GM19035 (cell line): ENCODE data around the gene RORB.

Experiments used
- ATAC-seq: cut with Tn5 transposase; IDR thresholded peaks from one replicate; pipeline ENCODE4 v1.9.1; 2021; ENCODE audit not compliant: unreplicated experiment

RORB gene

GRCh38 chr9:74589576-74589975 is 92.4 kb downstream of the RORB start:
- ATAC-seq = peak; percentile 56

DNA sequence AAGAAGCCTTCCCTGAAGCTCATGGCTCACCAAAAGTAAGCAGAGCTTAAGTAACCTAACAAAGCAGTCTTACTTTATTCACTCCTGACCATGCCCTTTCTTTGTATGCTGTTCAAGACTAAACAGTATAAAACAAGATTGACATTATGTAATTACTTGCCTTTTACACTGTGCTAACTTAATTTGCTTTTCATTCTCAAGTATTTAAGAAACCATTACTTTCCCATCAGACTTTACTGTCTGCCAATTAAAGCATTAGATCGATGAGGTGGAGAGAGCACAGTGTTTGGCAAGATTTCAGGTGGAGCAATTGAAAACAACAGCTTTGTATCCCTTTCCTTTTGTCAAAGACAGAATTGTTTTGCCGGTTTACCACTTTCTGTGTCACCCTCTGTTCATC is 98.2 kb downstream of the RORB start:
- no peak for ATAC-seq

DNA sequence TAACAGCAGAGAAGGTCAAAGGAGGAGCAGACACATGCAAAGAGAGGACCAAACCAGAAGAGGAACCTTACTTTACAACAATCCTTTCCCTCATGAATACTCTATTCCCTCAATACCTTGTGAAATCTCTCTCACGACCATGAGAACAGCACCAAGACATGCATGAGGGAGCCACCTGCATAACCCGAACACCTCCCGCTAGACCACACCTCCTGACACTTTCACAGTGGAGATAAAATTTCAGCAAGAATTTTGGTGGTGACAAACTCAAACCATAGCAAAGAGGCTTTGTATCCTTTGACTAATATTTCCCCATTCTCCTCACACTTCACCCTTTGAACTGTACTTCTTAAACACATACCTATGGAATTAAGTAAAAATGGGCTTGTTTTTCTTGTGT is 101.7 kb downstream of the RORB start:
- ATAC-seq = no peak

DNA sequence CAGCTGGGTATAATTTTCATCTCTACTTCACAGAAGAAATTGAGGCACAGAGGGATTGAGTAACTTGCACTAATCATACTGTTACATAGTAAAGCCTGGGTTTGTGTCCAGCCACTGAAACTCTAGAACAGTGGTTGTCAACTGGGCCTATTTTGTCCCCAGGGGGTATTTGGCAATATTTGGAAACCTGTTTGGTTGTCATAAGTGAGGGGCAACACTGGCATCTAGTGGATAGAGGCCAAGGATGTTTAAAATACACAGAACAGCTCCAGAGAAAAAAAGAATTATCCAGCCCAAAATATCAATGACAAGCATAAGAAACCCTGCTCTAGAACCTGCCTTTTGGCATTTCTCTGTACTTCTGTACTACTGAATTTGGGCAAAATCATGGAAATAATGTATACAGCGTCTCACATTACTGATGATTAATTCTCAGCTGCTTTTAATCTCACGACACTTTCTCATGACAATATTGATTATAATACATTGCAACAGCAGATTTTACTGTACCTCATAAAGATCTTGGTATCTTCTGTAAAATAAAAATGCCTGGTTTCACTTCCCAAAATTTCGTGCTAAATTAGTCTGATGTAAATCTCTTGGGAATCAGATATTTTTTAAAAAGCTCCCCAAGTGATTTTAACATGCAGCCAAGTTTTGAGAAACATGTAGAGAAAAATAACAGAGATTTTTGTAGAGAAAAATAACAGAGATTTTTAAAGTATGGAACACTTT is 112.7 kb downstream of the RORB start:
- no peak for ATAC-seq

DNA sequence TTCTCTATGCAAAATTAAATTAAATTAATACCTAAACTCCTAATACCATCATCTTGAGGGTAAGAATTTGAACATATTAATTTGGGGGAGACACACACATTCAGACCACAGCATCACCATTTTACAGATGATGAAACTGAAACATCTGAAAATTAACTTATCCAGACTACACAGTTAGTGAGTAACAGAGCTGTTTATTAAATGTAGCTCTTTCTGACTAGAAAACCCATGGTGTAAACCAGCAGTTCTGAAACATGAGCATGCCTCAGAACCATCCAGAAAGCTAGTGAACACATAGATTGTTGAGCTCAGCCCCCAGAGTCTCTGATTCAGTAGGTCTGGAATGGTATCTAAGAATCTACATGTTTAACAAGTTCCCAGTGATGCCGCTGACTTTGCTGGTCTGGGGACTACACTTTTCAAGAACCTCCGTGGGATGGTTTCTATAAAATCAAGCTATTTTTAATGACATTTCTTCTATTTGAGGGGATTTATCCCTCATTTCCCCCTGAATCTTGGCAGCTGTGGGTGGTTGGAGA is 113.5 kb downstream of the RORB start:
- ATAC-seq = no peak

GRCh38 chr9:74630228-74630627 is 133.1 kb downstream of the RORB start:
- ATAC-seq = no peak

- ATAC-seq = no peak
Observed at GRCh38 chr9:74639112-74639511, 142.0 kb downstream of the RORB start.

GRCh38 chr9:74642376-74642775 is 145.2 kb downstream of the RORB start:
- ATAC-seq = no peak

DNA sequence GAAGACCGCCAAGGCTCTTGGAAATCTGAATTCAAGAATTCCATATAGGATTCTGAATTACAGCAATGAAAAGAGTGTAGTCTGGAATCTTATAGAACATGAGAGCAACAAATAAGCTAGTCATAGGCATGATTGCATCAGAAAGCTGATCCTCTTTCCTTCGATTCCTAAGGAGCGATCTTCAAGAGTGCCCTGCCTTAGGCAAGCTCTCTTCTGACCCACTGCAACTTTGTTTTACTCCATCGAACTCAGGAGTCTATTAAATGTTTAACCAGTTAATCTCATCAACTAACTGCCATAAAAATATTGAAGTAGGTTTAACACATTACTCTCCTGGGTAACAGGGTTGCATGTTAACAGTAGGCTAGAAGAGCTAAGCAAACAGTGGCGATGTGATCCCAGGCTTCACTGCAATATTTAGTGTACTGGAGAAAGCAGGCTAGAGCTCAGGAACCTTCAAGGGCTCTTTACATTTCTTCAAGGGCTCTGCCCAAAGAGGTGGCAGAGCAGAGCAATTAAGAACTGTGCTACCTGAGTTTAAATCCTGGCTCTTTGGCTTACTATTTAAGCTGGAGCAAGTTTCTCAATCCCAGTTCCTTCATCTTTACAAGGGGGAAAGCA is 146.3 kb downstream of the RORB start:
- no peak for ATAC-seq

- no peak for ATAC-seq
Observed at GRCh38 chr9:74644023-74644422, 146.9 kb downstream of the RORB start.

DNA sequence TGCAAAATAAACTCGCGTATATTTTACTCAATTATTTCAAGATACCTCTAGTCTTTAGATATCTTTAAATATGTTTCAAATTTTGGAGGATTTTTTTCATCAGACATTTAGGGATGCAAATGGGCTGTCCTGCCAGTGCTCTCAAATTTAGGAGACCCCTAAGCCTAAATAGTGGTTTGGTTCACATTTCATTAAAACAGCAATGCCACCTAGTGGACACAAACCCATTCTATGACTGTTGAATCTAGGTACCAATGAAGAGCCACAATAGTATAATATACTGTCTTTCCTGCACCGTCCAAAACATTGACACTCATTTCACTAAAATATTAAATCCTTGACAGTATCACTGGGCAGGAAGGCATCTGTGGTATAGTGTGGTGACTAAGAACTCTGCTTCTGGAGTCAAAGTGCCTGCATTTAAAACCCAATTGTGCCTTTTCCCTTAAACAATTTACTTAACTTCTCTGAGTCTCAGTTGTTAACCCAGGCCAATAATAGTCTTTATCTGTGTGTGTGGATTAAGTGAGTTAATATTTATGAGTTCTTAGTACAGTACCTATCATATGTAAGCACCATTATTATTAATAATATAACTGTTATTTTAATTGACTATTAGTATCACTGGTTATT is 148.0 kb downstream of the RORB start:
- ATAC-seq = no peak

DNA sequence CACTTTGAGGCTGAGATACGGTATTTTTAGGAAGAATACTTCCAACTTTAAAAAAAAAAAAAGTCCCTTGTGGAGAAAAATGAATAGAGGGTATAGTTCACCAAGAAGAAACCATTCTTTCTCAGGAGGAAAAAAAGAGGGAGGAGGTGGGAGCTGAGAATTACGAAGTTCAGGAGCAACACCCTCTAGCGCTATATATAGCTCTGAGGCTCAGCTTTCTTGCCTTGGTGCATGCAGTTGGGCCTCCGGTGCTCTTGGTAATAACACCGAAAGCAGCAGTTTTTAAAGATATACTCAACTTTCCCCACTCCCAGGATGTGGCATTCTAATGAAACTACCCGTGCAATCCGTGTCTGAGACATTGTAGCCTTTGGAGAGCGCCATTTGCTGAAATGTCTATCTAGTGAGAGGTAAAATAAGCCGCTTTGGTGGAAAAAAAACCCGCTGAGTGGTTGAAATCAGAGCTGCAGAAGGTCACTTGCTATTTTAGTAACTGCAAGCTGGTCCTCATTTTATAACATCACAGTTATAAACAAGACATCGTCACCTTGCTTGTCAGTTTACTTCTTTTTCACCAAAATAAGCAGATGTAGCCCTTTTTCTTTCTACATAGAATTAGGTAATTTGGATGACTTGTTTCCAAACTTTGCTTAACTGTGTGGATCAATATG is 156.4 kb downstream of the RORB start:
- no peak for ATAC-seq

DNA sequence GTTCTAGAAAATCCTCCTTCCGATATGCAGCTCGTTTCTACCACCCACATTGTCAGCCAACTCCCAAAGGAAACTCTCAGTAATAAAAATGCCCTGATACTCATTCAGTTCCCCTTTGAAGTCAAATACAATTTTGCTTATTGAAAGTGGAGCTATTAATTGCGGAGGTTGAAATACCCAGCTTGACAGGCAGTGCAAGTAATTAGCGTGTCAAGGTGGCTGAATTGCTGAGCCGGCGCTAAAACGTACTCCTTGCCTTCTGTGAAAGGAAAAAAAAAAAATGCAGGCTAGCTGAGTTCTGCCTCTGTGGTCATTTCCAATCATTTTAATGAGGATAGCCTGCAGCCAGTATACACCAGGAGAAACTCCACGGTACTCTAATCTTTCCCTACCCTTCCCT is 165.5 kb downstream of the RORB start:
- ATAC-seq = no peak

- ATAC-seq = no peak
Observed at GRCh38 chr9:74663439-74663838, 166.3 kb downstream of the RORB start.

DNA sequence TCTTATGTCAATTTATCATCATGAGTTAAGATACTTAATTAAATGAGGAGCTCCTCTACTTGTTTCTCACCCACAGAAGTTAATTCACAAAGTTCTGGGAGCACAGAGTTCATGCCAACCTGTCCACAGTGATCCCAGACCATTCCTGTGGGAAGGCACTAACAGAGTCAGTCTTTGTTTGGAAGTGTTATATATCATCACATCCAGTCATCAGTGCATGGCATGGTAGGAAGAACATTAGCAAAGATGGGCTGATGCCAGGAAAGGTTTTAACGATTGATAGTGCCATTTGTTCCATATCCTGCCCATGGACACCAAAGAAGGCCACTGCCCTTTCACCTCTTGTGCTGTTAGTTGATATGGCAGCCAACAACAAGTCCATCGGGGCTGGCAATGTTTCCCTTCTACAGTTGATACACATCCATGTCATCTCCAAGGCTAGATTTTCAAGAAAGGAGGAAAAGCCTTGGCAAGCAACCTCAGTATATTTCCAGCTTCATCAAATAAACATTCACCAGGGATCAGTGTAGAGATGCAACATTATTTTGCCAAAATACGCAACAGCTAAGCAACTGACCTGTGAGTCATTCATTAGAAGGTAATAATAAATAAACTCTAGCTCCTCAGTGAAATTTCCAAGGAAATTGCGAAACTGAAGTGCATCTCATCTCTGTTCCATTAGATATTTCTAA is 169.6 kb downstream of the RORB start:
- ATAC-seq = no peak

DNA sequence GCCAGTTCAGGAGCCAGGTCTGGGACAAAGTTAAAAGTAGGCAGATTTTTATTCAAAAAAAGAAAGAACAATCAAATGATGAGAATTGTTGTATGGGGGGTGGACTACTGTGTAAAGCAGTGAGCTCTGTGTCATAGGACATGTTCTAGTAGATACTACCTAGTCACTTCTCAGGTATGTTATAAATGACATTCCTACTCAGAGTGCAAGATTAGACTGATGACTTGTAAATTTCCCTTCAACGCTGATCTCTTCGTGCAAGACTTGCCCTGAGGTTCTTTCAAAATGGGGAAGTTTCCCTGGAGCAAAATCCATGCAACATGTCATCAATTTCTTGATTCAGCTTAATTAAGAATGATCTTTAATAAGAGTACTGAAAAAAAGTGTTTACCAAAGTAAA is 175.1 kb downstream of the RORB start:
- no peak for ATAC-seq

GRCh38 chr9:74674077-74674476 is 176.9 kb downstream of the RORB start:
- ATAC-seq = no peak

GRCh38 chr9:74681906-74682305 is 184.8 kb downstream of the RORB start:
- no peak for ATAC-seq

DNA sequence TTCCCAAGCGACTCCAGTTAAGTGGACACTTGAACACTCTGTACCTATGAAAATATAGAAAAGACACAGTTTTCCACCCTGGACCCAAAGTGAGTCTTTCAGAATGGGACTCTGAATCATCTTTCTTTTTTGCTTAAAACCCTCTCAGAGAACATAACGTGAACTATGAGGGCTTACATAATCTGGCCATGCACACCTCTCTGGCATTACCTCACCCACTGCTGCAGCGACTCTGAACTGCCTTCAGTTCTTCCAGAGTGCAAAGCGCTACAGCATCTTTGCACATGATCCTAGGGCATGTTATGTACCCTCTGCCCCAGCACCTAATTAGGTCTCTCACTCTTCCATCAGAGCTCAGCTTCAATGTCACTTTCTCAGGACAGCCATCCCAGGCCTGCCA is 186.2 kb downstream of the RORB start:
- ATAC-seq = no peak

GRCh38 chr9:74691058-74691457 is 193.9 kb downstream of the RORB start:
- ATAC-seq = no peak

DNA sequence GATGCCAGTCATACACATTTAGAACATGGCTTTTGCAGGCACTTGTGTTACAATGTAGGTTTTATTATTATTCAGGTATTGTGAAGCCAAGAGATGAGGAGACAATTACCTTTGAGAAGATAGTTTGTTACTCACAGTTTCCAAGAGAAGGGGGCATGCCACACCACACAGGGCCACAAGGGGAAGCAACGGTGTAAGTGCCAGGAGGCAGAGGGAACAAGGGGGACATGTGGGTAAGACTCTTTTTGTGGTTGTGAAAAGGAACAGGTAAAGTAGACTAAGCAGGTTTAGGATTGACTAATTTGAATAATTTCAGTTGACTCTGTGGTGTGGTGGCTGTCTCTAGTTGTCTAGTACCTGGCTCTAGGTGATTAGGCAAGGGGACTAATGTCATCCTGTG is 199.4 kb downstream of the RORB start:
- ATAC-seq = no peak
